Heart right ventricle (tissue), 16 donors: Measurements from ENCODE around the gene KCTD1. TPM values are rescaled to one million over a fixed set of nuclear protein-coding genes. Genes with fewer than 3 reads are reported as not detected.

ENCODE experiments used
- ATAC-seq, 8 donors: fragments of 200-7000 bp; cut with Tn5 transposase; one replicate each; pipeline ENCODE4 v1.9.1; 2020; ENCODE audit warnings: mild to moderate bottlenecking in 8 of 8, moderate library complexity in 8 of 8, moderate number of reproducible peaks in 1 of 8
- DNase-seq, 2 donors: peaks; one replicate each; pipeline ENCODE4 v3.0.0-alpha.2; 2020
- H3K27ac ChIP-seq, 10 donors: fragments of 200-600 bp; sonication (generic) in 2 of 10; one replicate each; pipeline versions ENCODE4 v1.5.0 to v1.8.0; 2020 to 2022; ENCODE audit warnings: mild to moderate bottlenecking in 3 of 10
- H3K27me3 ChIP-seq, 7 donors: fragments of 200-600 bp; one replicate each; pipeline ENCODE4 v1.8.0; 2021 to 2022; ENCODE audit warnings: mild to moderate bottlenecking in 2 of 7
- H3K36me3 ChIP-seq, 9 donors: fragments of 200-600 bp; sonication (generic) in 1 of 9; one replicate each; pipeline versions ENCODE4 v1.5.0 to v1.8.0; 2020 to 2022; ENCODE audit warnings: mild to moderate bottlenecking in 2 of 9
- H3K4me1 ChIP-seq, 9 donors: fragments of 200-600 bp; sonication (generic) in 1 of 9; one replicate each; pipeline versions ENCODE4 v1.5.0 to v1.8.0; 2020 to 2022; ENCODE audit warnings: mild to moderate bottlenecking in 4 of 9
- H3K4me3 ChIP-seq, 10 donors: fragments of 200-600 bp; sonication (generic) in 2 of 10; one replicate each; pipeline versions ENCODE4 v1.5.0 to v1.8.0; 2020 to 2022; ENCODE audit warnings: mild to moderate bottlenecking in 7 of 10, moderate library complexity in 2 of 10
- H3K9me3 ChIP-seq, 11 donors: fragments of 200-600 bp in 10 of 11; sonication (generic) in 2 of 11; one replicate each; pipeline versions ENCODE4 v1.5.0 to v1.8.0; 2013 to 2022; ENCODE audit warnings: mild to moderate bottlenecking in 2 of 11, control low read depth in 1 of 11, moderate library complexity in 1 of 11
- WGBS, 2 donors: extraction: QIAGEN DNeasy Blood & Tissue Kit; methylation state at CpG; one replicate each; pipeline ENCODE4 v1.1.7; 2013; ENCODE audit warnings: inconsistent platforms in 1 of 2; 5-methylcytosine and 5-hydroxymethylcytosine counted together
- intact Hi-C, 10 donors: fragments of 100-400 bp; cut with DNase I; formaldehyde crosslinking; loops; one replicate each; pipeline versions ENCODE4 v1.11.1 to v1.14.2; 2022
- polyA plus RNA-seq, 2 donors: library from polyadenylated mRNA; stranded (reverse); fragments of 200-250 nt; gene quantifications; one replicate each; pipeline ENCODE4 v1.2.3, GENCODE V29; 2013
- total RNA-seq, 10 donors: library from RNA; stranded (reverse); fragmentation: NEBNext Ultra II Directional in 3 of 10; extraction: Animal tissue kit (Norgen Biotek cat#: 25700) in 3 of 10; gene quantifications; one replicate each; pipeline versions ENCODE4 v1.2.1 to v1.2.4, GENCODE V29; 2021 to 2023
- TF ChIP-seq, protein P1 (sequence below), 9 donors: fragments of 200-600 bp; sonication (generic) in 2 of 9; IDR thresholded peaks; one replicate each; pipeline versions ENCODE4 v1.5.0 to v1.8.0; 2021 to 2022; ENCODE audit warnings: antibody characterized with exemption in 9 of 9, mild to moderate bottlenecking in 5 of 9, moderate library complexity in 1 of 9
- donor health status: Arrhythmogenic right ventricular cardiomyopathy.
- donor health status: ischemic (EF 13 %, LVEDD 7.1; RV severe dilation, severe dysfunction).
- donor health status: healthy with polysubstance abuse.
- donor health status: DM: no; HTN: yes; CAD: no.
- donor health status: DM: no; HTN: no; CAD: no.
- donor health status: ischemic (EF 25% LVEDD 6.9; RV normal size, moderate dysfunction).
- donor health status: ischemic (EF 25% LVEDD 5.7; RV mildly dilated, moderate dysfunction).
- donor health status: healthy.
- donor health status: DM: yes; HTN: yes; CAD: no.
- donor health status: Ischemic cardiomyopathy.
- donor health status: ischemic (EF 35%, LVEDD 5.7; RV mildly dilated, moderate dysfunction).
- donor health status: nonischemic (EF 11% LVEDD 7.7; RV severe dilation, severe dysfunction).
- donor health status: DM: yes; HTN: yes; CAD: no.
- donor health status: PGD.
- donor health status: ischemic (EF 29% LVEDD 5.4; RV normal size, mild dysfunction).
- donor health status: nonischemic (EF 23%, LVEDD 6.1; RV moderate dilation, normal function).

The KCTD1 gene
- total and polyA plus RNA-seq, 12 donors = 7.5 to 16.7 (median 10.7) TPM

DNA sequence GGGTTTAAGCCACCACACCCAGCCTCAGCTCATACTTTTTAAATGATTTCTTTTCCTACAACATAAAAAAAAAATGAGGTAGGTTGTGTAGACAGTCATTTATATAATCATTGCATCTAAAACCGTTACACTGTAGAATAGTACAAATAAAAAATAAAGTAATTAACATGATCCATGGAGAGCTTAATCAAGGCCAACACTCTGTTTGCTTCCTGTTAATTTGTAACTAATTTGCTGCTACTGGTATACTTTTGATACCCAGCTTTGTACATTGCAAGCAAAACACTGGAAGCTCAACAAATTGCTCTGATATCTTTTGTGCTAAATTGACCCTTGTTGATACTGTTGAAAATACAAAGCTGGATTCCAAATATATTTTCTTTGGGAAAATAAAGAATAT, 20.2 kb upstream of the KCTD1 start:
- TF ChIP-seq, protein P1, sequence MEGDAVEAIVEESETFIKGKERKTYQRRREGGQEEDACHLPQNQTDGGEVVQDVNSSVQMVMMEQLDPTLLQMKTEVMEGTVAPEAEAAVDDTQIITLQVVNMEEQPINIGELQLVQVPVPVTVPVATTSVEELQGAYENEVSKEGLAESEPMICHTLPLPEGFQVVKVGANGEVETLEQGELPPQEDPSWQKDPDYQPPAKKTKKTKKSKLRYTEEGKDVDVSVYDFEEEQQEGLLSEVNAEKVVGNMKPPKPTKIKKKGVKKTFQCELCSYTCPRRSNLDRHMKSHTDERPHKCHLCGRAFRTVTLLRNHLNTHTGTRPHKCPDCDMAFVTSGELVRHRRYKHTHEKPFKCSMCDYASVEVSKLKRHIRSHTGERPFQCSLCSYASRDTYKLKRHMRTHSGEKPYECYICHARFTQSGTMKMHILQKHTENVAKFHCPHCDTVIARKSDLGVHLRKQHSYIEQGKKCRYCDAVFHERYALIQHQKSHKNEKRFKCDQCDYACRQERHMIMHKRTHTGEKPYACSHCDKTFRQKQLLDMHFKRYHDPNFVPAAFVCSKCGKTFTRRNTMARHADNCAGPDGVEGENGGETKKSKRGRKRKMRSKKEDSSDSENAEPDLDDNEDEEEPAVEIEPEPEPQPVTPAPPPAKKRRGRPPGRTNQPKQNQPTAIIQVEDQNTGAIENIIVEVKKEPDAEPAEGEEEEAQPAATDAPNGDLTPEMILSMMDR (IDR thresholded peaks at IDR 0.05) = no peak
- 92 to 100% methylated on average over 1 of the region's 1 CpG for WGBS, 2 donors
- H3K4me1 ChIP-seq = peaks cover 0 to 7% (median 0%) of the 10 kb centered on the region in 9 donors

DNA sequence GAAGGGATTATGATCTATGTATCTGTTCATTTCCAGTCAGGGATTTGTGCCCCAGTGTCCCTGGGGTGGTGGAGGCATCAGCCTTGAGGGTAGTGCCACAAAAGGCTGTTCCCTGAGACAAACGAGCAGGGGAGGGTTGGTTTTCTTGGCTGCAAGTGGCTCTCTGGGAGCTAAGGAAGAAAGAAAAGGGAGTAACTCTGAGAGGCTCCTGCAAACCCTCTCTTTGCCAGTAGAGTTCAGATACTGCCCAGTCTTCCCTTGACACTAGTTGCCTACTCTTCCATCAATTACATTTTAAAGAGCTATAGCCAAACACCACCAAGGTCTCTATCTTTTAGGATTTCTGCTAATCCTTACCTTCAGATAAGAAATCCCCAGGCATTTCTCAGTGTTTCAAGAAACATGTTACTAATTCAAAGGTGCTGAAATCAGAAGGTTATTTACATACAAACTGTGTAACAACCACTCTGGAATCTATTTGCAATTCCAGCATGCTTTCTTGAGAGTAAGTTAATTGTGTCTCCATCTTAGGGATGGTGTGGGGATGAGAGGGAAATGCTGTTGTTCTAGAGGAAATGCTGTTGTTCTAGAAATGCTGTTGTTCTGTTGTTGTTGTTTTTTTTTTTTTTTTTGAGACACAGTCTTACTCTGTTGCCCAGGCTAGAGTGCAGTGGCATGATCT, 18.7 kb upstream of the KCTD1 start:
- TF ChIP-seq, protein P1 (IDR thresholded peaks at IDR 0.05) = no peak
- no peaks in the 10 kb centered on the region for H3K27me3 ChIP-seq
- ATAC-seq = no peak
- no peak for DNase-seq
- WGBS, 2 donors = 68 to 83% methylated on average over 1 of the region's 1 CpG
- no peak overlapping the region for H3K27ac ChIP-seq
- peaks cover 0 to 10% (median 0%) of the 10 kb centered on the region in 11 donors for H3K9me3 ChIP-seq
- H3K4me3 ChIP-seq = no peak overlapping the region
- intact Hi-C loops = loop anchor here in 2 of 10 donors (10.0 kb wide), 3 partner anchors 78 to 162 kb away; no protein-coding TSS in a partner anchor
- H3K36me3 ChIP-seq = no peaks in the 10 kb centered on the region
- H3K4me1 ChIP-seq = peaks cover 0 to 7% (median 0%) of the 10 kb centered on the region in 9 donors

More for the DNA sequence above, 20.2 kb upstream of the KCTD1 start:
- Histone ChIP-seq H3K27me3 (no peaks in the 10 kb centered on the region), H3K36me3 (no peaks in the 10 kb centered on the region), H3K9me3 (no peaks in the 10 kb centered on the region), H3K27ac (no peak overlapping the region), H3K4me3 (no peak overlapping the region)
- intact Hi-C loops = loop anchor here in 2 of 10 donors (10.0 kb wide), 3 partner anchors 76 to 164 kb away; no protein-coding TSS in a partner anchor
- ATAC-seq (no peak), DNase-seq (no peak)

DNA sequence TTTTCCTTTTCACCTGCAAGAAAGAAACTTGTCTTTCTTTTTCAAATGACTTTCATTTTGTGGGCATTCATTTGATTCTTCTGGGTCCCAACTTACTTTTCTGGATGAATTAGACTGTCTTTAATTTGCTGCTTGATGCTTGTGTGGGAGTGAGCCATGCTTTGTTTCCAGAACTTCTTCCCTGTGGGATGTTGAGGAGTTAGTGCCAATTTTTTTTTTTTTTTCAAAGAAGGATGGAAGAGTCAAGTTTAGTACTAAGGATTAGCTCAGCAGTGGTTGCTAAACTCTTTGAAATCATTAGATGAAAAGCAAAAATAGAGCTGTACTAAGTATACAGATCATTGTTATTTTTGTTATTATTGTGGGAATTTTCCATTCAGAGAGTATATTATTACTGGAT, 17.2 kb upstream of the KCTD1 start:
- Histone ChIP-seq H3K4me1 (peaks cover 0 to 7% (median 0%) of the 10 kb centered on the region in 9 donors), H3K4me3 (no peak overlapping the region), H3K27me3 (no peaks in the 10 kb centered on the region), H3K9me3 (peaks cover 0 to 10% (median 0%) of the 10 kb centered on the region in 11 donors), H3K36me3 (no peaks in the 10 kb centered on the region), H3K27ac (no peak overlapping the region)
- no peak for DNase-seq
- ATAC-seq = peak in 6 of 8 donors; percentile 27 to 61 (median 42)
- intact Hi-C loops = loop anchor here in 2 of 10 donors (10.0 kb wide), 3 partner anchors 79 to 161 kb away; no protein-coding TSS in a partner anchor
- TF ChIP-seq, protein P1 (IDR thresholded peaks at IDR 0.05) = no peak

DNA sequence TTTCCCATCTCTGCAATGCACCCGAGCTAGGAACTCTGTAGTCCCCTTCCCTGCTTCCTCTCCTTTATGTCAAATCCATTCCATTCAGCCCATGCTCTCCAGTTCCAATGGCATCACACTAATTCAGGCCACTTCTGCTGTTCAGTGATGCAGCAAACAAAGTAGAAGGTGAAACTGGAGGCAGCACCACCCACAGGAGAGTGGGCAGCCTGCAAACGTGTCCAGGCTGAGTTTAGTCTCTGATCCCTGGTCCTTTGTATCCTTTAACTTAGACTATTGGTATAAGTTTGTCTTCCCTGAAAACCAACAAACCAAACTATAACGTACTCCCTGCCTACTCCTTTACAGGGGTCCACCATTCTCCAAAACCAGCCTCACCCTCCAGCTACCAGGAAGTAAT, 14.7 kb upstream of the KCTD1 start:
- intact Hi-C loops = loop anchor here in 2 of 10 donors (10.0 kb wide), 3 partner anchors 82 to 158 kb away; no protein-coding TSS in a partner anchor
- ATAC-seq (no peak), DNase-seq (no peak)
- Histone ChIP-seq H3K27me3 (no peaks in the 10 kb centered on the region), H3K36me3 (no peaks in the 10 kb centered on the region), H3K9me3 (peaks cover 0 to 10% (median 0%) of the 10 kb centered on the region in 11 donors), H3K4me3 (no peak overlapping the region), H3K4me1 (peaks cover 0 to 7% (median 0%) of the 10 kb centered on the region in 9 donors), H3K27ac (no peak overlapping the region)
- WGBS, 2 donors = 91 to 93% methylated on average over 3 of the region's 3 CpGs
- TF ChIP-seq, protein P1 (IDR thresholded peaks at IDR 0.05) = no peak
